SKM-1 (cell line): ENCODE measurements around the gene BICDL2.

ENCODE experiments used
- DNase-seq: peaks from one replicate; lab custom pipeline; 2025; ENCODE audit not compliant: unreplicated experiment; lab: John Stamatoyannopoulos, UW

BICDL2 gene

GRCh38 chr16:3050487-3050886 is 13.7 kb upstream of the BICDL2 start:
- no peak for DNase-seq

- no peak for DNase-seq
Measured at GRCh38 chr16:3049921-3050481, 13.3 kb upstream of the BICDL2 start.

- DNase-seq: no peak
Measured at GRCh38 chr16:3047387-3047720, 10.6 kb upstream of the BICDL2 start.

GRCh38 chr16:3046641-3047386 is 10.1 kb upstream of the BICDL2 start:
- DNase-seq: no peak

GRCh38 chr16:3045758-3046640 is 9.3 kb upstream of the BICDL2 start, which contains the start of gene MMP25:
TSS of gene MMP25 (plus strand) at chr16:3046561. CDS start at chr16:3046918, 357 bp downstream.
- no peak for DNase-seq

GRCh38 chr16:3044708-3045107 is 8.0 kb upstream of the BICDL2 start:
- DNase-seq: no peak

GRCh38 chr16:3042376-3042775 is 5.6 kb upstream of the BICDL2 start:
- DNase-seq: no peak

GRCh38 chr16:3038896-3039295 is 2.2 kb upstream of the BICDL2 start:
- no peak for DNase-seq

GRCh38 chr16:3038256-3038655 is 1.5 kb upstream of the BICDL2 start:
- no peak for DNase-seq

- DNase-seq: no peak
Measured at GRCh38 chr16:3035972-3036725, 595 bp downstream of the BICDL2 start.

GRCh38 chr16:3035289-3035971 is 1.3 kb downstream of the BICDL2 start:
- no peak for DNase-seq

- no peak for DNase-seq
Measured at GRCh38 chr16:3032624-3033023, 4.1 kb downstream of the BICDL2 start.

GRCh38 chr16:3030222-3031212 is 6.2 kb downstream of the BICDL2 start:
- no peak for DNase-seq

GRCh38 chr16:3029491-3030221 is 7.1 kb downstream of the BICDL2 start:
- DNase-seq: no peak

- DNase-seq: no peak
Measured at GRCh38 chr16:3028716-3029319, 7.9 kb downstream of the BICDL2 start.

GRCh38 chr16:3027983-3028715 is 8.6 kb downstream of the BICDL2 start:
- peak; percentile 67 for DNase-seq

GRCh38 chr16:3027489-3027795 is 9.3 kb downstream of the BICDL2 start:
- DNase-seq: no peak
